ENCODE results near the gene VSIG2.
A peak's percentile ranks its signal among the peaks of the same experiment; 100 is the strongest.
"Not testable (repeated sequence)": the region's sequence is repeated elsewhere in the genome, so short reads cannot be mapped to it uniquely, and the experiment has no call there.

Gene VSIG2

GRCh38 chr11:124751741-124752470 is at the start of gene VSIG2:
Gene VSIG2, minus strand, starts transcription at chr11:124752255. Its CDS starts 118 bp downstream, at chr11:124752137.
- DNase-seq (ENCODE audit: low read depth), result no peak

DNA sequence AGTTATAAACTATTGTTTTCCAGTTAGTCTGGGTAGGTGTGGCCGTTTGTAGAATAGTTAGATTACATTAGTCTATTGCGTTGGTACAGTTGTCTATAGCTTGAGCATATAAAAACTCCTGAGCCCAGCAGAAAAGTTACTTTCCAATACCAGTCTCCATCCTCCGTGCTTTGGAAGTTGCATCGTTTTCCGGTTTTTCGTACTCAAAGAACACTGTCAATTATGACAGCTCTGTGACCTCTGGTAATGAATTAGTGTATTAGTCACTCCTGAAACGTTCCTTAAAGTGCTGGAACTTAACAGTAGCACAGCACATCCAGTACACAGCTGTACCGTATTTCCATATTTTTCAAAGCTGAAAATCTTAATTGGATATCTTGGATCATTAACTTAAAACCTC is 49.0 kb upstream of the VSIG2 start:
- no peak for DNase-seq (ENCODE audit: low read depth)

- no peak for DNase-seq (ENCODE audit: low read depth)
Measured at GRCh38 chr11:124800226-124800929, 48.3 kb upstream of the VSIG2 start, which contains the start of gene MSANTD2. Gene MSANTD2, minus strand, starts transcription at chr11:124800406. Its CDS starts 26 bp downstream, at chr11:124800380.

GRCh38 chr11:124799348-124800225 is 47.5 kb upstream of the VSIG2 start:
- no peak for DNase-seq (ENCODE audit: low read depth)

- DNase-seq (ENCODE audit: low read depth), result peak; percentile 63
Measured at GRCh38 chr11:124798991-124799347, 46.9 kb upstream of the VSIG2 start.

DNA sequence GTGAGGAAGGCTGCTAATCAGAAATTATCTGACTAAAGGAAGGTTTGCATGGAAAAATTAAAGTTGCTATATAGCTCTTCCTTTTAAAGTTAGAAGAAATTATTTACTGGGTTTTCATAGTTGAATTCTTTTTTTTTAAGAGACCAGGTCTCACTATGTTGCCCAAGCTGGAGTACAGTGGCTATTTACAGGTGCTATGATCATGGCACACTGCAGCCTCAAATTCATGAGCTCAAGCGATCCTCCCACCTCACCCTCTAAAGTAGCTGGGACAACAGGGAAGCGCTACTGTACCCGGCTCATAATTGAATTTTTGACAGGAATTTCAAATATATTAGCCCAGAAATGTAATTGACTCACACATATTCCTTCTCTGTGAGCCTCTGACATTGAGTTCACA is 44.3 kb upstream of the VSIG2 start:
- no peak for DNase-seq (ENCODE audit: low read depth)

DNA sequence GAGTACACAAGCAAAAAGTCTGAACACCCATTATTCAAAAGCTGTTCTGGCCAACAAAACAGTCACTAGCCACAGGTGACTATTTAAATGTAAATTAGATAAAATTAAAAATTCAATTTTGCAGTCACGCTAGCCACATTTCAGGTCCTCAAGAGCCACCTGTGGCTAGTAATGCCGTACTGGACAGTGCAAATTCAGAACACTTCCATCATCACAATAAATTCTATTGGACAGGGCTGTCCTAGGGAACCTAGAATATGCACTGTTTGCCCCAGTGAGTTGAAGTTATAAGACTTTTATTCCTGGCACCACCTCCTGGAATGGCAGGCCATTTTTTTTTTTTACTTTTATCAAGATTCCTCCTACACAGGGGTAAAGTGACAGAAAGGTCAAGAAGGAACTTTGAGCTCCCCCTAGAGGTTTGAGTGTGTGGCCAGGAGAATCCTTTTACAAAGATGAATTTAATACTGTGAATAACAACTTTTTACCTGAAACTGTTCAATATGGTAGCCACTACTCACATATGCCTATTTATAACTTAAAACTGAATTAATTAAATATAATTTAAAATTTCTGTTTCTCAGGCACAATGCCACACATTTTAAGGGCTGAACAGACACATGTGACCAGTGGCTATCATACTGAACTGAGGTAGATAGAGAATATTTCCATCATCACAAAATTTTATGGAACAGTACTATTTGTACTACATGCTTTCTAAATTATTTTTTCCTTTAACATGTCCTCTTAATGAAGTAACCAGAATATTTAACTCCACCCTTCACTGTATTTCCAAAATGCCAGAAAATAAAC is 41.6 kb upstream of the VSIG2 start:
- no peak for DNase-seq (ENCODE audit: low read depth)

DNA sequence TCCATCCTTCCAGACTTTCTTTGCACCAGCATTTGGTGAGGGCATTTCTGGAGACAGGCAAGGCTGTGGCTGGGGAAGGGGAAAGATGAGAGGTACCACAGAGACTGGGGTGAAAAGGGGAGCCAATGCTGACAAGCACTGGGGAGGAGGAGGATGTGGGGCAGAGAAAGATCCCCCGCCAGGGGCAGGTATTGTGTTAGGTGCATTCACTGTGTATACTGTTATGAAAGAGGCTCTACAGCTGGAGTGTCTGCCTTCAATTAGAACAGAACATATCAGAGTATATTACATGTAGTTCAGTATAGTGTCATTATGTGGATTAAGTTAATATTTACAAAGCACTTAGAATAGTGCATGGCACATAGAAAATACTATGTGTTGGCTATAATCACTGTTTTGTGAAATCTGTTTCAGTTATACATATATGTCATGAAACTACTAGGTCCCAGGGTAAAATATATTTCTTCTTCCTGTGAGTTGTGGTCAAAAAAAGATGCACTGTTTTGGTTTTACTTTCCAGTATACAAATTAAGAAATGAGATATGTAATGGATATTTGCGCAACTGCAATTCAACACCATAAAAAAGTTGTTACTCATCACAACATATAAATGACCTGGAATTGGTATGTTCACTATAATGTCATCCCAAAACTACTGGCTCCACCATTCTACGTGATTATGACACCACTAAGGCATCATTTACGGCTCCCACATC is 39.7 kb upstream of the VSIG2 start:
- no peak for DNase-seq (ENCODE audit: low read depth)

DNA sequence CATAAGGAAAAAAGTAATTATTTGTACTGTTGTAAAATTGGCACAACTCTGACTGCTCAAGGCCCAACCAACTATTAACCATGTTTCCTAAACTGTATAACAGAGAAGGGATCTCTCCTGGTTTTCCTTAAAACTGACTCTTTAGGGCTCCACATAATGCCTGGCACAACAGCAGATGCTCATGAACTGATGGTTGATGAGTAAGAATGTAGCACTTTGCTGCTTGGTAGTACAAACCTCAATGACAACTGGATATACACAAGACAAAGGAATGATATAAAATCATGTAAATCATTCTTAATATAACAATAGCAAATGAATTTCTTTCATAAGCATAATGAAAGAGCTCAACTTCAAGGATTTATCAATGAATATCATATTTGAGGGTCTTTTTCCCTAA is 36.5 kb upstream of the VSIG2 start:
- no peak for DNase-seq (ENCODE audit: low read depth)

- no peak for DNase-seq (ENCODE audit: low read depth)
Measured at GRCh38 chr11:124784051-124784450, 32.0 kb upstream of the VSIG2 start.

DNA sequence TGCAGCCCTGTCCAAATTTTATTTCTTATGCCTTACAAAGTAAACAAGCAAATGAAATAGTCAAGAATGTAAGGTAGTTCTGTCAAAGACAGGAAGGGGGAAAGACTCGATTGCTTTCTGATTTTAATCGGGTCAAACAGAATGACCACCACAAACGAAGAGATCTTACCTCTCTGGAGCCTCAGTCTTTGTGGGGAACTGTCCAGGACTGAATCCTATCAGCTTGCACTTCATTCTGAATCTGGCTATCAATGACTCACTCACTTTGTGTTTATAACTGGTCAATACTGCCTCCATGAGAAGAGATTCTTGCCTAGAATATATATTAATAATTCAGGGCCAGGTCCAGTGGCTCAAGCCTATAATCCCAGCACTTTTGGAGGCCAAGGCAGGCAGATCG is 30.9 kb upstream of the VSIG2 start:
- DNase-seq (ENCODE audit: low read depth), result no peak

- DNase-seq (ENCODE audit: low read depth), result no peak
Measured at GRCh38 chr11:124779568-124779967, 27.5 kb upstream of the VSIG2 start.

GRCh38 chr11:124778281-124778680 is 26.2 kb upstream of the VSIG2 start:
- no peak for DNase-seq (ENCODE audit: low read depth)

GRCh38 chr11:124776865-124777645 is 25.0 kb upstream of the VSIG2 start:
- no peak for DNase-seq (ENCODE audit: low read depth)

GRCh38 chr11:124770959-124771358 is 18.9 kb upstream of the VSIG2 start:
- not testable (repeated sequence) for DNase-seq (ENCODE audit: low read depth)

DNA sequence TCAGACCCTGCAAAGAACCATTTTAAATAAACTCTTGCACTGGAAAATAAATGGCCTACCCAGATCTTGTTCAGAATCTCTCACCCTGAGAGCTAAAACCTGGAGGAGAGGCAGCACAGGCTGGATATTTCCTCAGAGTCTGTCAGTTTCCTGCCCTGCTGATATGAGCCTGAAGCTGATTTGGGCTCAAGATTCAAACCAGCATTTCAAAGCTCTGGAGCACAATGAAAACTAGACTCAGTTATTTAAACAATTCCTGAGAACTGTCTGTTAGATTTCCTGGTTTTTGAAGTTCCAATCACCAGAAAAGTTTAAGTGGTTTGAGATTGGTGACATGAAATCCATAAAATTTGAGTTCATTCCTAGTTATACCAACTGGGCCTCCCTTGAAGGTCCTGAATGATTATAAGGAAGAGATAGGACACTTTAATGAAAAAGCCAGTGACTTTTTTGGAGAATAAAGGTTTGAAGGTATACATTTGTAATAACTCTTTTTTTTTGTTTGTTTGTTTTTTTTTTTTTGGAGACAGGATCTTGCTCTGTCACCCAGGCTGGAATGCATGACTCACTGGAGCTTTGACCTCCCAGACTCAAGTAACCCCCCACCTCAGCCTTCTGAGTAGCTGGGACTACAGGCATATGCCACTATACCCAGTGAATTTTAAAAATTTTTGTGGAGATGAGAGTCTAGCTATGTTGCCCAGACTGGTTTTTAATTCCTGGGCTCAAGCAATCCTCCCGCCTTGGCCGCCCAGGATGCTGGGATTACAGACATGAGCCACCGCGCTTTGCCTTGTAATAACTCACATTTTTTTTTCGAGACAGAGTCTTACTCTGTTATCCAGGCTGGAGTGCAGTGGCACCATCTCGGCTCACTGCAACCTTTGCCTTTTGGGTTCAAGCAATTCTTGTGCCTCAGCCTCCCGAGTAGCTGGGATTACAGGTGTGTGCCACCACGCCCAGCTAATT is 18.0 kb upstream of the VSIG2 start:
- DNase-seq (ENCODE audit: low read depth), result no peak

GRCh38 chr11:124768914-124769313 is 16.9 kb upstream of the VSIG2 start:
- no peak for DNase-seq (ENCODE audit: low read depth)

DNA sequence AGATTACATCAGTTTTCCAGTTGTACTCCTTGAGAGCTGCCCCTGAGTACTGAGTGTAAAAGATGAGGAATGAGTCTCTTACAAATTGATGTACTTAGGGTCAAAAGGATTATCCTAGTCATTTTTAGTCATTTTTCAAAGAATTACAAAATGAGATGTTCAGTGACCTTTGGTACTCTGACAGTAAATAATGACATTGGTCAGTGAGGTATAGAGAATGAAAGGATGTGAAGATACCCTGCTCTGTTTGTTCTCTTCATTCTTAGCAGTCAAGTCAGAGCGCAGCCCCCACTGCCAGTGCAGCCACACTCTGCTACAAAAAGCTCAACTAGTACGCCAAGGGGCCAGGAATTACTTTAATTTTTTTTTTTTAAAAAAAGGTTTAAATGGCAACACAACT is 14.1 kb upstream of the VSIG2 start:
- DNase-seq (ENCODE audit: low read depth), result no peak
